B cell (primary cell): ENCODE results near the gene TRABD2B. TPM values are rescaled to one million over a fixed set of nuclear protein-coding genes. Genes with fewer than 3 reads are reported as not detected.

Experiments used
- ATAC-seq: fragments of 200-7000 bp; cut with Tn5 transposase; one replicate; pipeline ENCODE4 v1.10.0; 2021; ENCODE audit warnings: low read depth, mild to moderate bottlenecking, moderate number of reproducible peaks, moderate library complexity
- CTCF ChIA-PET: fragments of 350-600 bp; sonication (Branson Sonifier 250); formaldehyde crosslinking; loops from one replicate; lab custom pipeline; 2021; ENCODE audit warnings: antibody characterized with exemption, inconsistent platforms; lab: Charles Lee
- POLR2A ChIA-PET: fragments of 350-600 bp; sonication (Branson Sonifier 250); formaldehyde crosslinking; loops from one replicate; lab custom pipeline; 2021; ENCODE audit warnings: antibody characterized with exemption; lab: Charles Lee
- DNase-seq: peaks from one replicate; pipeline ENCODE4 v3.0.0; 2013
- H2AFZ ChIP-seq: 2 replicates; pipeline ENCODE4 v1.6.1; 2012; ENCODE audit warnings: mild to moderate bottlenecking, low read depth, low read length; ENCODE audit not compliant: insufficient read depth, poor library complexity, severe bottlenecking
- H3K27ac ChIP-seq, 2 donors: 1 replicate in 1 of 2; 2 replicates in 1 of 2; pipeline ENCODE4 v1.5.1; 2012 to 2013; ENCODE audit warnings: low read length in 2 of 2, mild to moderate bottlenecking in 2 of 2, moderate library complexity in 1 of 2
- H3K27me3 ChIP-seq, 4 experiments: fragments of 200-600 bp in 1 of 4; sonication (generic) in 1 of 4; replicated peaks in 1 of 4; 1 replicate in 2 of 4; 2 replicates in 2 of 4; pipeline versions ENCODE4 v1.6.1 to v1.7.0; 2013 to 2016; ENCODE audit warnings: low read length in 3 of 4, mild to moderate bottlenecking in 2 of 4, mixed read lengths in 1 of 4, moderate library complexity in 1 of 4; ENCODE audit not compliant: insufficient read depth in 4 of 4, control insufficient read depth in 3 of 4; ENCODE audit errors: control extremely low read depth in 1 of 4
- H3K36me3 ChIP-seq, 2 experiments: replicated peaks in 1 of 2; 1 replicate in 1 of 2; 2 replicates in 1 of 2; pipeline versions ENCODE4 v1.6.1 to v1.7.1; 2013; ENCODE audit warnings: low read length in 1 of 2; ENCODE audit not compliant: insufficient read depth in 2 of 2, control insufficient read depth in 1 of 2; ENCODE audit errors: control extremely low read depth in 1 of 2, extremely low read depth in 1 of 2
- H3K4me1 ChIP-seq, 2 donors: fragments of 200-600 bp in 1 of 2; sonication (generic) in 1 of 2; 1 replicate in 1 of 2; 2 replicates in 1 of 2; pipeline versions ENCODE4 v1.5.1 to v1.6.1; 2013 to 2017; ENCODE audit warnings: low read length in 2 of 2; ENCODE audit not compliant: control insufficient read depth in 2 of 2, insufficient read depth in 2 of 2
- H3K4me2 ChIP-seq: replicated peaks from 2 replicates; pipeline ENCODE3; 2012; ENCODE audit warnings: mild to moderate bottlenecking, low read depth, low read length; ENCODE audit not compliant: poor library complexity, severe bottlenecking
- H3K4me3 ChIP-seq, 5 experiments: fragments of 200-600 bp in 1 of 5; sonication (generic) in 1 of 5; 1 replicate in 3 of 5; 2 replicates in 2 of 5; pipeline versions ENCODE4 v1.5.1 to v1.7.0; 2011 to 2016; ENCODE audit warnings: low read length in 4 of 5, mild to moderate bottlenecking in 4 of 5, low read depth in 2 of 5, control low read depth in 1 of 5, moderate library complexity in 1 of 5; ENCODE audit not compliant: insufficient read depth in 1 of 5; ENCODE audit errors: control extremely low read depth in 1 of 5, extremely low read depth in 1 of 5
- H3K79me2 ChIP-seq: fragments of 200-600 bp; sonication (generic); one replicate; pipeline ENCODE4 v1.6.0; 2016; ENCODE audit warnings: low read length; ENCODE audit not compliant: control insufficient read depth, insufficient read depth
- H3K9ac ChIP-seq: fragments of 200-600 bp; sonication (generic); 2 replicates; pipeline ENCODE4 v1.6.1; 2017; ENCODE audit warnings: mild to moderate bottlenecking, low read length, moderate library complexity
- H3K9me3 ChIP-seq, 3 donors: one replicate each; pipeline versions ENCODE4 v1.6.1 to v1.7.1; 2013; ENCODE audit warnings: low read length in 2 of 3; ENCODE audit not compliant: control insufficient read depth in 2 of 3, insufficient read depth in 1 of 3; ENCODE audit errors: control extremely low read depth in 1 of 3
- H4K20me1 ChIP-seq: 2 replicates; pipeline ENCODE4 v1.6.0; 2012; ENCODE audit warnings: mild to moderate bottlenecking, low read length; ENCODE audit not compliant: insufficient read depth, control insufficient read depth, poor library complexity, severe bottlenecking
- H3K27ac Mint-ChIP-seq: one replicate; pipeline ENCODE4 v1.8.0; 2021; ENCODE audit warnings: mixed read lengths
- H3K27me3 Mint-ChIP-seq: one replicate; pipeline ENCODE4 v1.8.0; 2021; ENCODE audit warnings: mixed read lengths
- H3K4me1 Mint-ChIP-seq: one replicate; pipeline ENCODE4 v1.8.0; 2021; ENCODE audit warnings: mixed read lengths
- H3K4me3 Mint-ChIP-seq: one replicate; pipeline ENCODE4 v1.8.0; 2021; ENCODE audit warnings: mixed read lengths
- H3K9me3 Mint-ChIP-seq: one replicate; pipeline ENCODE4 v1.8.0; 2022; ENCODE audit warnings: mixed read lengths; ENCODE audit not compliant: insufficient read depth
- EZH2 ChIP-seq: IDR thresholded peaks from 2 replicates; pipeline ENCODE4 v1.6.1; 2012; ENCODE audit warnings: borderline replicate concordance, low read depth, mild to moderate bottlenecking, moderate library complexity, low read length; ENCODE audit not compliant: insufficient read depth, poor library complexity, severe bottlenecking
- WGBS: methylation state at CpG from one replicate; pipeline ENCODE4 v1.1.5; 2013; ENCODE audit warnings: missing lambda C conversion rate; ENCODE audit not compliant: insufficient coverage; 5-methylcytosine and 5-hydroxymethylcytosine counted together
- intact Hi-C: fragments of 100-400 bp; cut with micrococcal nuclease; formaldehyde crosslinking; loops from one replicate; pipeline ENCODE4 v1.10.0; 2022
- polyA plus RNA-seq: library from polyadenylated mRNA; depleted of rRNA; stranded (reverse); fragments of >200 nt; gene quantifications from 2 replicates; pipeline ENCODE4 v1.2.3, GENCODE V29; 2012
- total RNA-seq, 2 donors: library from RNA; stranded (reverse); fragments of 120-200 nt in 1 of 2; gene quantifications; 1 replicate in 1 of 2; 2 replicates in 1 of 2; pipeline versions ENCODE4 v1.2.3 to v1.2.4, GENCODE V29; 2013 to 2022
- TF ChIP-seq, protein P1 (sequence below): fragments of 200-600 bp; IDR thresholded peaks from one replicate; pipeline ENCODE4 v1.8.0; 2022; ENCODE audit warnings: antibody characterized with exemption, mild to moderate bottlenecking

Gene TRABD2B
- total and polyA plus RNA-seq, 2 donors (not counting 1 experiment from before 2014, with no cell fraction given) = not detected

DNA sequence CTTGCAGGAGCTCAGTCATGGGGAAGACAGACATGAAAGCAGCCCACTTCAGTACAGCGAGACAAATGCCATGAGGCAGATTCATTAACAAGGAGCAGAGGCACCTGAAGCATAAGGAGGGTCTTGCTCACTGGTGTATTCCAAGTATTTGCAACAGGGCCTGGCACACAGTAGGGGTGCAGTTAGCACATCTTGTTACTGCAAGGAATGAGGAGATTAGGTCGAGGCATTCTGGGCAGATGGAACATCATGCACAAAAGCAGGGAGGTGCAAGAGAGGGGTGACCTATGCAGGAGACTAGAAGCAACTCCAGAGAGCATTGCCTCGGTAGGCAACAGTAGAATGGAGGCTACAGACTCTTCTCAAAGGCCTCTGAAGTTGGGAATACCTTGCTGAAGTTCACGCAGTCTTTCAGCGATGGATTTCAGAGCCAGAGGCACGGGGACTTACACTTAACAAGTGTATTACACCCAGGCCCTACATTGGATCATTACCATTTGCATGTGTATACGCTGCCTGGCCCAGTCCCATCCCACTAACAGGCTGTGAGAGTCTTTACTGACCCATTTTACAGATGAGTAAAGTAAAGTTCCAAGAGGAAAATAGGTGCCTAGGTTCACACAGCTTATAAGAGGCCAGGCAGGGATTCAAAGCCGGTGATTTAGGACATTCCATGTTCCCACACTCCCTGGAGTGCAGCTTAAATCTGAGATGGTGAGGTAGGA, 82.1 kb downstream of the TRABD2B start:
- H3K4me3 Mint-ChIP-seq = no peak overlapping the region
- CTCF ChIA-PET = no interaction called here
- DNase-seq (no peak), ATAC-seq (no peak)
- no peaks in the 10 kb centered on the region for H3K4me1 Mint-ChIP-seq
- Histone ChIP-seq H3K9me3 (no peaks in the 10 kb centered on the region), H3K4me2 (no peak overlapping the region), H3K27ac (no peak overlapping the region), H3K79me2 (no peaks in the 10 kb centered on the region), H2AFZ (no peak overlapping the region), H3K27me3 (no peaks in the 10 kb centered on the region), H3K9ac (no peak overlapping the region), H4K20me1 (no peaks in the 10 kb centered on the region), H3K4me3 (no peak overlapping the region), H3K36me3 (no peaks in the 10 kb centered on the region), H3K4me1 (no peaks in the 10 kb centered on the region)
- intact Hi-C loops = no loop called here
- 88% methylated on average over 6 of the region's 8 CpGs for WGBS
- no peaks in the 10 kb centered on the region for H3K9me3 Mint-ChIP-seq
- peaks cover 23% of the 10 kb centered on the region for H3K27me3 Mint-ChIP-seq
- TF ChIP-seq EZH2 = no peak
- TF ChIP-seq, protein P1, sequence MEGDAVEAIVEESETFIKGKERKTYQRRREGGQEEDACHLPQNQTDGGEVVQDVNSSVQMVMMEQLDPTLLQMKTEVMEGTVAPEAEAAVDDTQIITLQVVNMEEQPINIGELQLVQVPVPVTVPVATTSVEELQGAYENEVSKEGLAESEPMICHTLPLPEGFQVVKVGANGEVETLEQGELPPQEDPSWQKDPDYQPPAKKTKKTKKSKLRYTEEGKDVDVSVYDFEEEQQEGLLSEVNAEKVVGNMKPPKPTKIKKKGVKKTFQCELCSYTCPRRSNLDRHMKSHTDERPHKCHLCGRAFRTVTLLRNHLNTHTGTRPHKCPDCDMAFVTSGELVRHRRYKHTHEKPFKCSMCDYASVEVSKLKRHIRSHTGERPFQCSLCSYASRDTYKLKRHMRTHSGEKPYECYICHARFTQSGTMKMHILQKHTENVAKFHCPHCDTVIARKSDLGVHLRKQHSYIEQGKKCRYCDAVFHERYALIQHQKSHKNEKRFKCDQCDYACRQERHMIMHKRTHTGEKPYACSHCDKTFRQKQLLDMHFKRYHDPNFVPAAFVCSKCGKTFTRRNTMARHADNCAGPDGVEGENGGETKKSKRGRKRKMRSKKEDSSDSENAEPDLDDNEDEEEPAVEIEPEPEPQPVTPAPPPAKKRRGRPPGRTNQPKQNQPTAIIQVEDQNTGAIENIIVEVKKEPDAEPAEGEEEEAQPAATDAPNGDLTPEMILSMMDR = no peak
- H3K27ac Mint-ChIP-seq = no peak overlapping the region
- POLR2A ChIA-PET = no interaction called here

DNA sequence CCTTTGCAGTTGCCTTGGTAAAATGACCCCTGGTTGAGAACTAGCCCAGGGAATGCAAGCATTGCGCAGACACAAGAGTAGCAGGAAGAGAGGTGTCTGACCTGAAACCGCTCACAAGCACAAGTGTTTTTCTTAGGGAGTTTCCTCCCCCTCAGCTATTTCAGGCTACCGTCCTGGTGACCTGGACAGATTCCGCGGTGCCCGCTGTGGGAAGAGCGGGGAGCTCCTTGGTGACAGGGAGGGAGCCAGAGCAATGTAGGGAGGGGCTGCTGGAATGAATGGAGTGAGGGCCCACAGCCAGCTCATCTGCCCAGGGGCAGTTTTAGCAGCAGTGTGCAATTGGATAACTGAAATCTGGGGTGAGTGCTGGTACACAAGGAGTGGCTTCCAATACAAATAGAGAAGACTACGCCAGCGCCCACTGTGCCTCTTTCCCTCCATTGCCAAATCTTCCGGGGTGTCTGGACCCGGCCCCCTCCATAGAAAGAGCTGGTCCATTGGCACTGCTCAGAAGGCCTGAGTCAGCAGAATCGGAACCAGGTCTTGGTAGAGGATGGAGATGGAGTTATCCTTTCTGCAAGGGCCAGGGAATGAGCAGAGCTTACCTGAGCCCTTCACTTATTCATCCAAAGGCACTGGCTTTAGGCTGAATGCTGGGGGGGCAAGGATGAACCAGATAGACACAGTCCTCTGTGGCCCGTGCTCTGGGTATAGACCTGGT, 82.8 kb downstream of the TRABD2B start:
- Histone ChIP-seq H4K20me1 (no peaks in the 10 kb centered on the region), H3K9me3 (no peaks in the 10 kb centered on the region), H3K4me1 (no peaks in the 10 kb centered on the region), H3K4me3 (no peak overlapping the region), H3K9ac (no peak overlapping the region), H3K27me3 (no peaks in the 10 kb centered on the region), H3K4me2 (no peak overlapping the region), H3K27ac (no peak overlapping the region), H3K36me3 (no peaks in the 10 kb centered on the region), H2AFZ (no peak overlapping the region), H3K79me2 (no peaks in the 10 kb centered on the region)
- WGBS = 91% methylated on average over 11 of the region's 13 CpGs
- no peak for ATAC-seq
- ChIA-PET CTCF (no interaction called here), POLR2A (no interaction called here)
- TF ChIP-seq, protein P1 = no peak
- no peak for TF ChIP-seq EZH2
- H3K4me3 Mint-ChIP-seq = no peak overlapping the region
- no peaks in the 10 kb centered on the region for H3K4me1 Mint-ChIP-seq
- H3K9me3 Mint-ChIP-seq = no peaks in the 10 kb centered on the region
- intact Hi-C loops = no loop called here
- H3K27ac Mint-ChIP-seq = no peak overlapping the region
- H3K27me3 Mint-ChIP-seq = peaks cover 25% of the 10 kb centered on the region
- no peak for DNase-seq
